Mammary microvascular endothelial cell (primary cell): ENCODE results near the gene TSN. TPM values are rescaled to one million over a fixed set of nuclear protein-coding genes. Genes with fewer than 3 reads are reported as not detected.

Experiments
- total RNA-seq: library from RNA; depleted of rRNA; stranded (reverse); fragments of >200 nt; gene quantifications from 2 replicates; pipeline ENCODE4 v1.2.3, GENCODE V29; 2015

Gene TSN
- total RNA-seq = 50.8 and 51.2 TPM in 2 replicates

DNA sequence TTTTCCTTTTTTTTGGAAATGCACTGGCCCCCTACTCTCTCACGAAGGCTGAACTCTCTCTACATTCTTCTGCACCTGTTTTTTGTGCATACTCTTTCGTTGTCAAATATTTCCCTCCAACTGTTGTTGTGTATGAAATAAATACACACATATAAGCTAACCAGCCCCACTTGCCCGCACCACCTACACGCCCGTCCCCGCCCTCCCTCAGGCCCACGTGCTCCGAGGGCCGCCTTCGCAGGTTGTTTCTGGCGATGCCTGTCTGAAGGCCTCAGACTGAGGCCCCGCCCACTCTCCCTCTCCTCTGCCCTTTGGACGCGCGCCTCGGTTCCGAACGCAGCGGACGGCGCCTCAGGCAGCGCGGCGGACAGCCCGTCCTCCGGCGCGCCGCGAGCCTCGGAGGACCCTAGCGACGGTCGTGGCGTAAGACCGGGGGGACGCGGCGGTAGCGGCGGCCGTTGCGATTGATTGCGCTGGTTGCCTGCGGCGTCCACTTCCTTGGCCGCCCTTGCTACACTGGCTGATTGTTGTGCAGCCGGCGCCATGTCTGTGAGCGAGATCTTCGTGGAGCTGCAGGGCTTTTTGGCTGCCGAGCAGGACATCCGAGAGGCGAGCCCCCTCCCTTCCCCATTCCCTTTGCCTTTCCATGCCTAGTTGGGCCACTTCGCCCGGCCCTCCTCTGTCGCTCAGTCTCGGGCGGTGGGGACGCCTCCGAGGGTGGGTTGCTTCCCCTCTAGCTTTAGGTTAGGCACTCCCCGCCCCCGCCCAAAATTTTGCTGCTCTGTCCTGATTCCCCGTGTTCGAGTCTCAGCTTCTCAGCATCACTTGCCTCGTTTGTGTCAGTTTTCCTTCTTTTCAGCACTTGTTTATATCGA is at the start of gene TSN:
Gene TSN (plus strand): TSS at position 415 of the 875 bp plus-strand sequence. CDS start 129 bp downstream, at position 544.

DNA sequence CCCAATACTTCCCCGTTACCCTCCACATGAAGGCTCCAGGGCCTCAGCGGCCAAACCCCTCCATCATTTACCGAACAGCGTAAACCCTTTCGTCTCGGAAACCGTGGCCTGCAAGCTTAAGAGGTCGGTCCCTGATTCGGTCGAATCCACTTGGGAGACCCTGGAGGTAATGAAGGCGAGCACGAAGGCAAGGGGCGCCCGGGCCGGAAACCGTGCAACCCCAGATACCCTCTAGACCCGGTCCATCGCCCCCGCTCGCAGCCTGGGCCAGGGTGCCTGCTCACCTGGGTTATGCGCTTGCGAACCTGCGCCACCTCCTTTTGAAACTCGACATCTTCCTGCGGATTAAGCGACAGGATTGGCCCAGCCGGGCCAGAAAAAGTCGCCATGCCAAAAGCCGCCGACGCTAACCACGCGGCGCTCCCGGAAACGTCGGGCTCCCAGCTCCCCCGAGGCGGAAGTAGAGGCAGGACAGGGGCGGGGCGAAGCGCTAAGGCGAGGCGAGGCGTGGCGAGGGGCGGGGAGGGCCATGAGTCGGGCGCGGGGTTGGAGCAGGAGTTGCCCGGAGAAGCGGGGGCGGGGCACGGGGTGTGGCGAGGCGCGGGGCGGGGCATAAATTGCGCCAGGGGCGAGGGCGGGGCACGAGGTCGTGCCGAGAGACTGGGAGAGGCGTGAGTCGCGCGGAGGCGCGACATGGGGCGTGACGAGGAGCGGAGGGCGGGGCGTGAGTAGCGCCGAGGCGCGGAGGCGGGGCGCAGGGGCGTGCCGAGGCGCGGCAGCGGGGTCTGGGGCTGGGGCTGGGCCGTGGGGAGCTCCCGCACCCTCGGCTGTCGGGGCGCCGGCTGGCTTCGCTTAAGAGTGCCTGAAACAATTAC is 18.8 kb upstream of the TSN start, which contains the start of gene NIFK:
Gene NIFK (minus strand): TSS at position 414 of the 875 bp plus-strand sequence. CDS start 25 bp downstream, at position 389.

Other genes starting within 250 kb of the TSN start
- not detected in 2 replicates for gene RNU4ATAC, start 224.8 kb upstream of the TSN start, total RNA-seq
- gene CLASP1, start 106.2 kb upstream of the TSN start, total RNA-seq = 26.7 and 38.6 TPM in 2 replicates
- gene NIFK, start 18.8 kb upstream of the TSN start, total RNA-seq = 54.8 and 63.8 TPM in 2 replicates